Measurements from ENCODE around the gene TMF1.

The TMF1 gene

GRCh38 chr3:69004138-69004537, 48.0 kb downstream of the TMF1 start:
- TF ChIP-seq ZNF8 (CRISPR knock-in tag; IDR thresholded peaks at IDR 0.05) = no peak
- no peak for TF ChIP-seq PATZ1 (CRISPR knock-in tag; IDR thresholded peaks at IDR 0.05; ENCODE audit: borderline replicate concordance)
- no peak for TF ChIP-seq ISL1 (CRISPR knock-in tag; IDR thresholded peaks at IDR 0.05)
- TF ChIP-seq TSHZ2 (CRISPR knock-in tag; IDR thresholded peaks at IDR 0.05) = no peak
- TF ChIP-seq TCF4 (CRISPR knock-in tag; IDR thresholded peaks at IDR 0.05; ENCODE audit: borderline replicate concordance) = no peak
- no peak for TF ChIP-seq ZNF565 (CRISPR knock-in tag; conservative IDR thresholded peaks at IDR 0.05; ENCODE audit: low read depth)
- no peak for TF ChIP-seq ZFP30 (CRISPR knock-in tag; IDR thresholded peaks at IDR 0.05)
- no peak for TF ChIP-seq RARB (CRISPR knock-in tag; IDR thresholded peaks at IDR 0.05)
- no peak for TF ChIP-seq CSRNP3 (CRISPR knock-in tag; IDR thresholded peaks at IDR 0.05)
- no peak for TF ChIP-seq ESRRG (CRISPR knock-in tag; IDR thresholded peaks at IDR 0.05)
- no peak for ATAC-seq

- ATAC-seq = no peak
- no peak for TF ChIP-seq POU6F1 (CRISPR knock-in tag; IDR thresholded peaks at IDR 0.05; ENCODE audit: borderline replicate concordance, low read depth)
- TF ChIP-seq TOX (CRISPR knock-in tag; IDR thresholded peaks at IDR 0.05; ENCODE audit: borderline replicate concordance) = no peak
- no peak for TF ChIP-seq ZNF8 (CRISPR knock-in tag; IDR thresholded peaks at IDR 0.05)
- no peak for TF ChIP-seq PATZ1 (CRISPR knock-in tag; IDR thresholded peaks at IDR 0.05; ENCODE audit: borderline replicate concordance)
These were observed 52.5 kb downstream of the TMF1 start for GRCh38 chr3:68999605-69000004.

- ATAC-seq = no peak
- no peak for TF ChIP-seq ZFP3 (CRISPR knock-in tag; IDR thresholded peaks at IDR 0.05)
- TF ChIP-seq CREB5 (CRISPR knock-in tag; IDR thresholded peaks at IDR 0.05; ENCODE audit: low read depth) = no peak
- no peak for TF ChIP-seq ISL1 (CRISPR knock-in tag; IDR thresholded peaks at IDR 0.05)
- no peak for TF ChIP-seq PATZ1 (CRISPR knock-in tag; IDR thresholded peaks at IDR 0.05; ENCODE audit: borderline replicate concordance)
- no peak for TF ChIP-seq CSRNP3 (CRISPR knock-in tag; IDR thresholded peaks at IDR 0.05)
- no peak for TF ChIP-seq BACH2 (CRISPR knock-in tag; IDR thresholded peaks at IDR 0.05; ENCODE audit: borderline replicate concordance)
- TF ChIP-seq TSHZ2 (CRISPR knock-in tag; IDR thresholded peaks at IDR 0.05) = no peak
These were observed 53.0 kb downstream of the TMF1 start for GRCh38 chr3:68999158-68999557.

All from SK-N-SH treated with all-trans-retinoic acid at 6 μM for 48 hours (cell line).